Measurements from ENCODE around the gene CCL18.
"Not testable (repeated sequence)": the region's sequence is repeated elsewhere in the genome, so short reads cannot be mapped to it uniquely, and the experiment has no call there.

The CCL18 gene

GRCh38 chr17:36063786-36064541 lies at the start of gene CCL18:
TSS of gene CCL18 (plus strand) at chr17:36064272. CDS start at chr17:36064343, 71 bp downstream.
- H3K4me3 ChIP-seq (ENCODE audit: low read length) = no peak within 1 kb of the TSS
- DNase-seq (ENCODE audit: low read depth) = no peak
- TF ChIP-seq, protein P1, sequence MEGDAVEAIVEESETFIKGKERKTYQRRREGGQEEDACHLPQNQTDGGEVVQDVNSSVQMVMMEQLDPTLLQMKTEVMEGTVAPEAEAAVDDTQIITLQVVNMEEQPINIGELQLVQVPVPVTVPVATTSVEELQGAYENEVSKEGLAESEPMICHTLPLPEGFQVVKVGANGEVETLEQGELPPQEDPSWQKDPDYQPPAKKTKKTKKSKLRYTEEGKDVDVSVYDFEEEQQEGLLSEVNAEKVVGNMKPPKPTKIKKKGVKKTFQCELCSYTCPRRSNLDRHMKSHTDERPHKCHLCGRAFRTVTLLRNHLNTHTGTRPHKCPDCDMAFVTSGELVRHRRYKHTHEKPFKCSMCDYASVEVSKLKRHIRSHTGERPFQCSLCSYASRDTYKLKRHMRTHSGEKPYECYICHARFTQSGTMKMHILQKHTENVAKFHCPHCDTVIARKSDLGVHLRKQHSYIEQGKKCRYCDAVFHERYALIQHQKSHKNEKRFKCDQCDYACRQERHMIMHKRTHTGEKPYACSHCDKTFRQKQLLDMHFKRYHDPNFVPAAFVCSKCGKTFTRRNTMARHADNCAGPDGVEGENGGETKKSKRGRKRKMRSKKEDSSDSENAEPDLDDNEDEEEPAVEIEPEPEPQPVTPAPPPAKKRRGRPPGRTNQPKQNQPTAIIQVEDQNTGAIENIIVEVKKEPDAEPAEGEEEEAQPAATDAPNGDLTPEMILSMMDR (conservative IDR thresholded peaks at IDR 0.05; ENCODE audit: low read depth, low read length) = no peak

DNA sequence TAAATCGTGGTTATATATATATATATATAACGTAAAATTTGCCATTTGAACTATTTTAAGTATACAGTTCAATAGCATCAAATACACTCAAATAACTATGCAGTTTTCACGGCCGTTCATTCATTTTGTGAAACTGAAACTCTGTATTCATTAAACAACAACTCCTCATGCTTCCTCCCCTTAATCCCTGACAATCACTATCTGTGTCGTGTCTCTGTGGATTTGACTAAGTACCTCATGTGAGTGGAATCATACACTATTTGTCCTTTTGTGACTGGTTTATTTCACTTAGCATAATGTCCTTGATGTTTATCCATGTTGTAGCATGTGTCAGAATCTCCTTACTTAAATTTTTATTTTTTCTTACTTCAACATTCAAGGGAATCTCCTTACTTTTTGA lies 49.1 kb upstream of the CCL18 start:
- no peak for DNase-seq (ENCODE audit: low read depth)
- H3K4me3 ChIP-seq (ENCODE audit: low read length) = no peak overlapping the region
- TF ChIP-seq, protein P1 (conservative IDR thresholded peaks at IDR 0.05; ENCODE audit: low read depth, low read length) = no peak

- H3K4me3 ChIP-seq (ENCODE audit: low read length); DNase-seq (ENCODE audit: low read depth): not testable (repeated sequence)
These were observed 48.2 kb upstream of the CCL18 start for GRCh38 chr17:36015895-36016294.

DNA sequence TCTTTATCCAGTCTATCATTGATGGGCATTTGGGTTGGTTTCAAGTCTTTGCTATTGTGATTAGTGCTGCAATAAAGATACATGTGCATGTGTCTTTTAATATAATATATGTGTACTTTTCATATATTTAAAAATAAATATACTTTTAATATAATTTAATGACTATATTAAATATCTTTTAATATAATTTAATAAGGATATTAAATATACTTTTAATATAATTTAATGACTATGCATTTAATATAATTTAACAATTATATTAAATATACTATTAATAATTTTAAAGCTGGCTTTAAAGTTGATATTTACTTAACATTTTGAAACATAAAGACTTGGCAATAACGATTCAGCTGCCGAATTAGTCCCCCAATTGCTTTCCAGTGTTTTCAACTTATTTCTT lies 47.5 kb upstream of the CCL18 start:
- no peak overlapping the region for H3K4me3 ChIP-seq (ENCODE audit: low read length)
- DNase-seq (ENCODE audit: low read depth) = no peak
- TF ChIP-seq, protein P1 (conservative IDR thresholded peaks at IDR 0.05; ENCODE audit: low read depth, low read length) = no peak

DNA sequence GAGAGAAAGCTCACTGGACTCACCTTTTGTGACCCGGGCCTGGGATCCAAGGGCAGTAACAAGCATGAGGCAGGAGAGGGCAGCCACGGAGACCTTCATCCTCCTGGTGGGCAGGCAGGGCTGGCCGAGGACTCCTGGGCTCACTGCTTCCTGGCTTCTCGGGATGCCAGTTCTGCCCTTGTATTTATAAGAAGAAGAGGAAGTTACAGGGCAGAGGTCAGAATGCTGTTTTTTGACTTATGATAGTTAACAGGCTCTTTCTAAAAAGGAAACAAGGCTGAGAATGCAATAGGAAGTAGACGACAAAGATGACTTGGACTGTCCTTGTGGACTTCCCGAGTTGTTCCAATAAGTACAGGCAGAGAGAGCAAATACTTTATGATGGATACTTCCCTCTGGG lies 46.3 kb upstream of the CCL18 start, which contains the start of gene CCL23:
CCL23 (minus strand) TSS at position 174 of the 400 bp plus-strand sequence; CDS start at position 99, 75 bp downstream.
- no peak for DNase-seq (ENCODE audit: low read depth)
- TF ChIP-seq, protein P1 (conservative IDR thresholded peaks at IDR 0.05; ENCODE audit: low read depth, low read length) = no peak
- H3K4me3 ChIP-seq (ENCODE audit: low read length) = no peak within 1 kb of the TSS

DNA sequence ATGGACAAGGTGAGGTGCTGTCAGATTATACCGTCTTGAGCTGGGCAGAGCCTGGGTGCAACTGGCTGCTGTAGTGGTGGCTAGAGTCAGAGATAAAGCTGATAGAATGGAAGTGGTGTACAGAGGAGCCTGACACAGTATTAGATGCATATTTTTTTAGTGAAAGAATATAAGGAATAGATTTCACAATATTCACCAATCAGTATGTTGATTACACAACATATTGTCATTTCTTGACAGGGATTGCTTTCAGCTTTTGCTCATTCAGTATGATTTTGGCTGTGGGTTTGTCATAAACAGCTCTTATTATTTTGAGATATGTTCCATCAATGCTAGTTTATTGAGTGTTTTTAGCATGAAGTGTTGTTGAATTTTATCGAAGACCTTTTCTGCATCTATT lies 44.6 kb upstream of the CCL18 start:
- H3K4me3 ChIP-seq (ENCODE audit: low read length) = no peak overlapping the region
- TF ChIP-seq, protein P1 (conservative IDR thresholded peaks at IDR 0.05; ENCODE audit: low read depth, low read length) = no peak
- DNase-seq (ENCODE audit: low read depth) = no peak

DNA sequence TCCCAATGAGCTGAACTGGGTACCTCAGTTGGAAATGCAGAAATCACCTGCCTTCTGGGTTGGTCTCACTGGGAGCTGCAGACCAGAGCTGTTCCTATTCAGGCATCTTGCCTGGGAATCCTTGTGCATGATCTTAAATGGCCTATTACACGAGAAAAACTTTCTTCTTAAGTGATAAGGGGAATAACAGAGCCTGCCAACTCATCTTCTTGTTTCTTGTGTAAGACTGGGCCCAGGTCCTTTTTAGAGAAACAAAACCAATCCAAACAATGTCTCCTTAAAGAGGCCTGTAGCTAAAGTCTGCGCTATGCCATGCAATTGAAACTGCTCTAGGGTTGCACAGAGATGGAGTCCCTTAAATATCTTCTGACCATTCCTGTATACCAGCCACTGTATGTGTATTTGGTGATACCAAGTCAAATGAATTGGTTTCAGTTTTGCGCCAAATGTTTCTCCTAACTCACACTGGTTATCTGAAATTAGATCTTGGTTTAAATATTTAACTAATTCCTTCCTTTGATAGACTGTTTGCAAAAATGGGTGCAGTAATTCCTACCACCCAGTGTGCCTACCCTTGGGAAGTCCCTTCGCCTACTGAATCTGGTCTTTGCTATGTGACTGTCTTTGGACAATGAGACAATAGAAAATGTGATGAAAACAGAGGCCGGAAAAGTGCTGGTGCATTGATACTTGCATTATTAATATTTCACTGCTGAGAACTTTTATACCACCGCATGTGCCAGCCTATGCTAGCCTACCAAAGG lies 39.8 kb upstream of the CCL18 start:
- no peak overlapping the region for H3K4me3 ChIP-seq (ENCODE audit: low read length)
- DNase-seq (ENCODE audit: low read depth) = no peak
- TF ChIP-seq, protein P1 (conservative IDR thresholded peaks at IDR 0.05; ENCODE audit: low read depth, low read length) = no peak

Measured in retinal pigment epithelial cell (primary cell).